Fibroblast of gingiva (primary cell): ENCODE results near the gene GRID2.
"Not testable (repeated sequence)": the region's sequence is repeated elsewhere in the genome, so short reads cannot be mapped to it uniquely, and the experiment has no call there.

Source experiments
- DNase-seq: peaks from one replicate; pipeline ENCODE4 v3.0.0-alpha.2; 2011; ENCODE audit warnings: low read depth

GRID2 gene

GRCh38 chr4:93515208-93515607 is 1211.4 kb downstream of the GRID2 start:
- no peak for DNase-seq

GRCh38 chr4:93529692-93530372 is 1226.1 kb downstream of the GRID2 start:
- DNase-seq, result no peak

- no peak for DNase-seq
Observed at GRCh38 chr4:93532234-93532633, 1228.5 kb downstream of the GRID2 start.

- no peak for DNase-seq
Observed at GRCh38 chr4:93540562-93540961, 1236.8 kb downstream of the GRID2 start.

- peak; percentile 71 for DNase-seq
Observed at GRCh38 chr4:93561842-93562241, 1258.1 kb downstream of the GRID2 start.

GRCh38 chr4:93568758-93569157 is 1265.0 kb downstream of the GRID2 start:
- no peak for DNase-seq

- no peak for DNase-seq
Observed at GRCh38 chr4:93573285-93573684, 1269.5 kb downstream of the GRID2 start.

- DNase-seq, result no peak
Observed at GRCh38 chr4:93578942-93579341, 1275.2 kb downstream of the GRID2 start.

- no peak for DNase-seq
Observed at GRCh38 chr4:93605163-93605562, 1301.4 kb downstream of the GRID2 start.

- DNase-seq, result no peak
Observed at GRCh38 chr4:93617606-93618005, 1313.8 kb downstream of the GRID2 start.

- DNase-seq, result no peak
Observed at GRCh38 chr4:93633721-93634120, 1330.0 kb downstream of the GRID2 start.

- DNase-seq, result no peak
Observed at GRCh38 chr4:93635943-93636342, 1332.2 kb downstream of the GRID2 start.

GRCh38 chr4:93645120-93645519 is 1341.4 kb downstream of the GRID2 start:
- DNase-seq, result no peak

GRCh38 chr4:93646233-93646930 is 1342.6 kb downstream of the GRID2 start:
- DNase-seq, result no peak

- no peak for DNase-seq
Observed at GRCh38 chr4:93648258-93648657, 1344.5 kb downstream of the GRID2 start.

GRCh38 chr4:93649828-93650227 is 1346.1 kb downstream of the GRID2 start:
- no peak for DNase-seq

GRCh38 chr4:93654211-93654610 is 1350.4 kb downstream of the GRID2 start:
- no peak for DNase-seq

GRCh38 chr4:93657527-93657926 is 1353.8 kb downstream of the GRID2 start:
- no peak for DNase-seq

GRCh38 chr4:93658443-93658842 is 1354.7 kb downstream of the GRID2 start:
- DNase-seq, result no peak

- DNase-seq, result no peak
Observed at GRCh38 chr4:93659629-93660028, 1355.9 kb downstream of the GRID2 start.

- no peak for DNase-seq
Observed at GRCh38 chr4:93660036-93660435, 1356.3 kb downstream of the GRID2 start.

- DNase-seq, result no peak
Observed at GRCh38 chr4:93670434-93670833, 1366.7 kb downstream of the GRID2 start.

- DNase-seq, result no peak
Observed at GRCh38 chr4:93671093-93671492, 1367.3 kb downstream of the GRID2 start.

- not testable (repeated sequence) for DNase-seq
Observed at GRCh38 chr4:93676937-93677336, 1373.2 kb downstream of the GRID2 start.
